COLO668 (cell line): ENCODE results near the gene NUDT13.

Experiments used
- DNase-seq: peaks from one replicate; lab custom pipeline; 2025; ENCODE audit not compliant: unreplicated experiment; lab: John Stamatoyannopoulos, UW

The NUDT13 gene

DNA sequence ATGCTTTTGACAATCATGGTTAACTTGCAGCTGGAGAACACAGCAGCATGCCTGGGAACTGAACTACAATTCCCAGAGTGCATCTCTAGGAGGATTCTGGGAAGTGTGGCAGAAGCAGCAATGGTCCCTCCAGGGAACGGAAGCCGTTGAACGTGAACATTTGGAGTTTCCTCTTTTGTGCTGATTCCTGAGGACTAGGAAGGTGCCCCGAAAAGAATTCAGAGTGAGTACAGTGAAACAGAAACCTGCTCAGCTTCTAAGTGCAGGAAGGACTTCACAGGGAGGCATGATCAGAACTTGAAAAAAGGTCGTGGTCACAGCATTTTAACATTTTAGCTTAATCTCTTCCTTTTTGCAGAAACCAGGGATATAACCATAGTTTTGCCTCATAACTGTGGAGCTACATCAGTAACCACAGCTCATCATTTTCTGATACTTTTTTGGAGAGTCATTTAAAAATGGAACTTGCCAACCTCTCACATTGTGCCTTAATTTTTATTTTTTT, at the start of gene NUDT13:
Gene NUDT13 (plus strand): TSS at position 111 of the 505 bp plus-strand sequence. CDS start 3,911 bp downstream, outside the sequence.
- peak; percentile 46 for DNase-seq

DNA sequence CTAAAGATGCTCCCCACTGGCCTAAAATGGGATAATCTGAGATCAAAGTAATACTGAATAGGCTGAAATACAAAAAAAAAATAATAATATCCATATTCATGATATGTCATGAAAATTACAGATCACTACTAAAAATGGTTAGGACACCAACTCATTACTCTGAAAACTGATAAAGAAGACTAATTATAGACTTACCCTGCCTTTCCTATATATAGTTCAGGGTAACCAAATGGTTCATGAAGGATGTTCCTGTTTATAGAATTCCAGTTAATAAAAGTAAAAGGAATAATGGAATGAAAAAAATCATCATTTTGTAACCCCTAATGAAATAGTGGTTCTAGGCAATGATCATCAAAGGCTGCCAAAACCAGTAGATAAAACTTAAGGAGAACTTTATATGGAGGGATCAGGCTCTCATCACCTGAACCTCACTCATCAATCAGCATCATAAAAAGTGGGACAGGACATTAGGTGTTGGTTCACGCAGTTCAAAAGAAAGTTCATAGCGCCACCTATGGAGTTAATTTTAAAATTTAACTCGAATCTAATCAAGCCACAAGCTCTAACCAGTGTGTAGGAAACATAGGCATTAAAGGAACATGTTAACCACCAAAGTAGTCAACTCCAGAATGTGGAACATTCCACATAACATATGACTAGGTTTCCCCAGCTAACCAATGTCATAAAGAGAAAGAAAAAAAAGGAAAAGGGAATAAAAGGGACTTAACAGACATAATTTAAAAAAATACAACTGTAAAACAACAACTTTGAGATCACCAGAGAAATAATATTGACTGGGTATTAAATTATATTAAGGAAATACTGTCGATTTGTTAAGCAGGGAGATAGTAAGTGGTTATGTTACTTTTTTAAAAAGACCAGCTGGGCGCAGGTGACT, 49.3 kb upstream of the NUDT13 start:
- DNase-seq, result no peak

DNA sequence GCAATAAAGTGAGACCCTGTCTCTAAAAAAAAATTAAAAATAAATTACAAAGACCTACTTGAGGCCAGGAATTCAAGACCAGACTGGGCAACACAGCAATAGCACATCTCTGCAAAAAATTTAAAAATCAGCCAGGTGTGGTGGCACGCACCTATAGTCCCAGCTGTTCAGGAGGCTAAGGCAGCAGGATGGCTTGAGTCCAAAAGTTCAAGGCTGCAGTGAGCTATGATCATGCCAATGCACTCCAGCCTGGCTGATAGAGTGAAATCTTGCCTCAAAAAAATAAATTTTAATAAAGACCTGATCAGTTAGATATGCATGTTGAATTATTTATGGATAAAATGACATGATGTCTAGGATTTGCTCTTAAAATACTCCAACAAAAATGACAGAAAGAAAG, 48.5 kb upstream of the NUDT13 start:
- no peak for DNase-seq

DNA sequence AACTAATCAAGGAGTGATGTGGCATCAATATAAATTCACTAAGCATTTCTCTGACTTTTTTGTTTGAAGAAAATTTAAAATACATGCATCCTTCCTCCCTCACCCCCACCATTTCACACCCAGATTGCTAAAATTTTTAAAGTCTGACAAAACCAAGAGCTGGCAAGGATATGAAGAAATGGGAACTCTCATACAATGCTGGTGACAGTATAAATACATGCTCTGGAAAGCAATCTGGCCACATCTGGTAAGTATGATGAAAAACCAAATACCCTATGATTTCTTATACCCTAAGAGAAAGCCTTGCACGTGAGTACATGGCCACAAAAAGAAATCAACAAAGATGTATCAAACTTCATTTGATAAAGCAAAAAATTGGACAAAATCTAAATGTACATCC, 44.8 kb upstream of the NUDT13 start:
- DNase-seq, result no peak

DNA sequence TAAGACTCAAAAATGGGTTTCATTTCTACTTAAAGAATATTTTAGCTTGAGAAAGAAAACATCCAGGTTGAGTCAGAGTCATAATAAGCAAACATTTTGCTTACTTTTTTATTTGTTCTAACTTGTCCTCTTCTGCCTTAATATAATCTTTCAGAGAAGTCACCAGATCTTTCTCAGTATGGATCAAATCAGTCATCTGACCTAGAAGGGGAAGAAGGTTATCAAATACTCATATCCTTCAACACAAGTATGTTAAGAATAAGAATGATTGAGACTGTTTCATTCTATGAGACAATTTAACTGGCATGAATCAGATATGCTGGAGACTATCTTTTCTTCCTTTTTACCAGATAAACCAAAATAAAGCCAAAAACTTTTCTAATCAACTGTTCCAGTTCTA, 36.6 kb upstream of the NUDT13 start:
- DNase-seq, result no peak

DNA sequence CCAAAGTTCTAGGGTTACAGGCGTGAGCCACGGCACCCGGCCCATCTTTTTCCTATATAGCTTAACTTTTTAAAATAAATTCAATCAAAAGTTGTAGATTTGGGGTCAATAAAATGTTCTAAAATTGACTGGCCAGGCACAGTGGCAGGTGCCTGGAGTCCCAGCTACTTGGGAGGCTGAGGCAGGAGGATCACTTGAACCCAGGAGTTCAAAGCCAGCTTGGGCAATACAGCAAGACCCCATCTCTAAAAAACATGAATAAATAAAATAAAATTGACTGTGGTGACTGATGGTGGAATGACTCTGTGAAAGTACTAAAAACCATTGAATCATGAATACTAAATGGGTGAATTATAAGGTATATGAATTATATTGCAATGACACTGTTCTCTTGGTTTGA, 34.4 kb upstream of the NUDT13 start:
- no peak for DNase-seq

DNA sequence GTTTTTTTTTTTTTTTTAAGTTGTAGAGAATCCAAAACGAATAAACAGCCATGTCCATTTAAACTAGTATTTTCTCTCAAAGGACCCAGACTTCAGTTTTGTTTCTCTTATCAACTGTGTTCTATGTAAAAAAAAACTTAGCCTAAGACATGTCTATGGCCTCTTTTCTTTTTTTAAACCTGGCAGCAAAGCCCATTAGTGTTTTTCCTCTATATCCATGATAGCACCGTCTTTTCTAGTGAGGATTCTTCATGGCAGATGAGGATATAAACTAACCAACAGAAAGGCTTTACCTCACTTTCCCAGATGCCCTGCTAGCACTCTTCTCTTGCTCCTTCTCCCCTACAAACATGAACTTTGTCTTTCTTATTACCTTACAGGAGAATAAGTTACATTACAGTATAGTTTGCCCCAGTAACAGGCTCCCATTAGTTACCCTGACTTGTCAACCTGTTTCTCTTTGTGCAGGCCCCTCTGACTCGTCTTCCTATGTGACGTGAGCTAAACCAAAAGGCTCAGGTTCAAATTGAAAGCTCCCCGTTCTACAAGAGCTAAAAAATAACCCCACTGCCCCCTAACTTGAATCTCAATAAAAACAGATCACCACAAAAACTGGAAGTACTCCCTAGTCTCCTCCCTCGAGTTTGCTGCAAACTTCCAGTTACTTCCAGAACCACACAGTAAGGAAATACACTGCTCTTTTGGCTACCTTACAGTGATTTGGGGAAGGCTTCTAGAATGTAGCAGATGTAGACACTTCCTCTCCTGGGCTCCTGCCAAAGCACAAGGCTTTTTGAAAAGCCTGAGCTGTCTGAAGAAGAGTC, 33.7 kb upstream of the NUDT13 start:
- no peak for DNase-seq

DNA sequence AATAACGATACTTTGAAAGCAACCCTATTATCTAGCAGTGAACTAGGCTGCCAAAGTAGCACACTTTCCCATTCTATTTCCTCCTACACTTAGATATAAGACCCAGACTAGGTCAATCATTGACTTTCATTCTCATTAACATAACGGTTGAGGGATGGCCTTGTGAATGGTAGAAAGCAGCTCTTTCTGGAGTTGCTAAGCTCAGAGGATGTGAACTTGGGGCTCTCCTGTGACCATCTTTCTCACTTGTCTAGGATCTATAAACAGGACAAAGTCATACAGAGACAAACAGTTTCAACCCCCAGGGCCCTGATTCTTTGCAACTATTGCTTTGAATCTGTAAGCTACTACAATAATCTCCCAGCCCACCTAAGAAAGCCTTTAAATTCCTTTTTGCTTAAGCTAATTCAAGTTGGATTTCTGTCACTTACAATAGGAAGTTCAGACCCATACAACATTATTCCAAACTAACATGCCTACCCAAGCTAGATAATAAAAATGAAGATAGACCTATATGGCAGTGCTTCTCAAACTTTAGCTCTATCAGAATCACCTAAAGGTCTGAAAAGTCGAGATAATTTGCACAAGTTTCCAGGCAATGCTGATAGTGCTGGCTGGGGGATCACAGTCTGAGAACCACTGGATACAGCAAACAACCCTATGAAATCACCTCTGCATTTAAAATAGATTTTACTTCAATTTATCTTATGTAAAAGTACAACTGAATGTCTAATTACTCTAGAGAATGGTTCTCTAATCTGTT, 30.3 kb upstream of the NUDT13 start:
- DNase-seq, result no peak

DNA sequence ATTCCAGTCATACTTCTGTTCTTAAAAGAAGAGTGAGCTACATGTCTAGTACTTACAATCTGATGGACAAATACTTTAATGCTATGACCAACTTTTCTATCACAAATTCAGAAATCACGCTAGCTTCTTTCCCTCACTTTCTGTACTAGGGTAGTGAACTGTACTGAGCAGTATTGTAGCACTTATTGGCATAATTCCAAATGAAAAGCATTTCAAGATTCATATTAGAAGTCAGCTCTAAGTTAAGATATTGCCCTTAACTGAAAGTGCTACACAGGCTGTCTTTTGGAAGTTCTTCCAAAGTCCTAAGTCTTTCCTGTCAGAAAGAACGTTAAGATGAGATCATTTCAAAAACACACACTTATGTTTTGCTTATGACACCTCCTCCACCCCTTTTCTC, 27.0 kb upstream of the NUDT13 start:
- no peak for DNase-seq

DNA sequence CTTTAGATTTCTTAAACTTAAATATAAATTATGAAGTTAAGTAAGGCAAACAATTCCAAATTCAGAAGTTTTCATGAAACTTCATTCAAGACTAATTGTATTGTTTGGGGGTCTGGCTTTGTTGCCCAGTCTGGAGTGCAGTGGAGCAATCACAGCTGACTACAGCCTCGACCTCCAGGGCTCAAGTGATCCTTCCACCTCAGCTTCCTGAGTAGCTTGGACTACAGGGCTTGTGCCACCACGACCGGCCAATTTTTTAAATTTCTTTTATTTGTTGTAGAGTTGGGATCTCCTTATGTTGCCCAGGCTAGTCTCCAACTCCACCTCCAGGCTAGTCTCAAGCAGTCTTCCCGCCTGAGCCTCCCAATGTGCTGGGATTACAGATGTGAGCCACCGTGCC, 26.0 kb upstream of the NUDT13 start:
- DNase-seq, result no peak

DNA sequence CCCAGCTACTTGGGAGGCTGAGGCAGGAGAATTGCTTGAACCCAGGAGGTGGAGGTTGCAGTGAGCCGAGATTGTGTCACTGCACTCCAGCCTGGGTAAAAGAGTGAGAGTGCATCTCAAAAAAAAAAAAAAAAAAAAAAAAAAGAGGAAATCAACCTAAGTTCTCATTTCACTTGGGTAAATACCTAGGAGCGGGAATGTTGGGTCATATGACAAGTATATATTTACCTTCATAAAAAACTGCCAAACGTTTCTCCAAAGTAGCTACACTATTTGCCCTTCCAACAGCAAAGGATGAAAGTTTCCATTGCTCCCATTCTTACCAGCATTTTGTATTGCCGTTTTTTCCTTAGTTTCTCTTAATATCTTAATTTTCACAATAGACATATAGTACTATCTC, 23.4 kb upstream of the NUDT13 start:
- DNase-seq, result no peak

DNA sequence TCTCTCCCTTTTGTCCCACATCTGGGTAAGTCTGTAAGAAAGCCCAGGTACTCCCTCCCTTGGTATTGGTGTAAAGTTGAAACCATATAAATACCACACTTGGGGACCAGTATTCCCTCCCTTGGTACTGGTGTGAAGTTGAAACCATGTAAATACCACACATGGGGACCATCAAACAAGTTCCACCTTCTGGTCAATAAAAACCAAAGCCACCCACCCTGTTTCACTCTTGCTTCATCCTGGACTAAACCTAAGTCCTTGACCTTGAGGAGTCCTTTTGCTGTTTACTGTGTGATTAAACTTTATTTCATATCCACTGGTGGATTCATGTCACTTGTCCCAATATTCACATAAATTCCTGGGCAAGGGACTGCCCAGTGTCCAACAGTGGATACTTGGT, 22.0 kb upstream of the NUDT13 start:
- DNase-seq, result no peak

DNA sequence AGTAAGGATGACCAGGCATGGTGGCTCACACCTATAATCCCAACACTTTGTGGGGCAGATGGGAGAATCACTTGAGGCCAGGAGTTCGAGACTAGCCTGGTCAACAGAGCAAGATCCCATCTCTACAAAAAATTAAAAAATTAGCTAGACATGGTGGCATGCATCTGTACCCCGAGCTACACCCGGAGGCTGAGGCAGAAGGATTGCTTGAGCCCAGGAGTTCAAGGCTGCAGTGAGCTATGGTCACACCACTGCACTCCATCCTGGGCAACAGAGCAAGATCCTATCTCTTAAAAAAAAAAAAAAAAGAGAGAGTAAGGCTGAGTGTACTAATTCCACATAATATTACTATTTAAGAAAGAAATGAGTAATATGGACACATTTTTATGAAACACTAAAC, 17.4 kb upstream of the NUDT13 start:
- DNase-seq, result no peak

DNA sequence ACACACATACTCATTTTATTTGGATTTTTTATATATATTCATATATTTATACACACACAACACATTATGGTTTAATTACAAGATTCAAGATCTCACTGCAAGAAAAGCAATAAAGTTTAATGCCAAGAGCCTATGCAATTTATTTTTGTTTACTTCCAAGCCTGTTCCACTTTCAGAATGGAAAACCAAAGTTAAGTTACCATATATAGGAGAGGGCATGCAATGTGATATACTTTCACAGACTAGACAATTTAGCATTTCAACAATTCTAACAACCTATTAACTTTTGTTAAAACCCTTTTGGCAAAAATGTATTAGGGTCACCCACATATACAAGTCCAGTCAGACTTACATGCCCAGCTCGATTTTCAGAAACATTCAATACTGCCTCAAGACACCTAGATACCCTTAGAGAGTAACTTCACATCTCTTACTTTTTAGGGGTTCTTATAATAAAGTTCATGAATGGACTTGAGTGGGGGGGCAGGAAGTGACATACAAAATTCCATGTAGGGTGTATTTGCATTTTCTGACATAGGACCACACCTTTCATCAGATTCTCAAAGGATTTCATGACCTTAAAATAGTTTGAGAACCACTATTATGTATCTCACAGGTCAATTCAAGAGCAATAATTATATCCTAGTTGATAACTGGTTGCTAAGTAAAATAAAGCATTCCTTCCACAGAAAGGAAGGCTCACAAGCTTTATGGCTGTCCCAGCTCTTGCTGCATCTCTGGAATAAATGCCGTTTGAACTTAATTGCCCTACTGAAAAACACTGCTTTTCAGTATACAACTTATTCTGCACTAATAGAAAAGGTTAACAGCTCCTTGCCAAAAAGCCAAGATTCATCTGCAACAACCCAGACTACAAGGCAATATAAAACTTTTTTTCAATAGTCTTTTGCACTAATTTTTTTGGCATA, 16.1 kb upstream of the NUDT13 start:
- DNase-seq, result no peak

DNA sequence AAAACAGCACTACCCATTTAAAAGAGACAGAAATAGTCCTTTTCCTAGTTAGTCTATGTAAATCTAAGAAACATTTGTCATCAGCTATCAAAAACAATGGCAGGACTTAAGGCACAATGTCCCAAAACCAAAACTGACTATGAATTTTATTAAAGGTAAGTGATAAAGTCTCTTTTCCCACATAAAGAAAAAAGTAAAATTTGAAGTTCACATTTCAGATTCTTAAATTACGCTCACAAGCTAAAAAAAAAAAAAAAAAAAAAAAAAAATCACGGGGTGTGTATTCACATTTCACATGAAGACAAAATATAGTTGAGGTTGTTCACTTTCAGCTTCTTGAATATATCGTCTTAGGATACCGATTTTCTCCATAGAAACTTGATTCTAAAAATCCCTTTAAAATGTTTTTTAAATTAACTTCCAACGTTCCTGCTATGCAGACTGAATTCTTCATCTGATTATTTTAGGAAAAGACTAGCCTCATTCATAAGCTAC, 15.2 kb upstream of the NUDT13 start:
- DNase-seq, result no peak

DNA sequence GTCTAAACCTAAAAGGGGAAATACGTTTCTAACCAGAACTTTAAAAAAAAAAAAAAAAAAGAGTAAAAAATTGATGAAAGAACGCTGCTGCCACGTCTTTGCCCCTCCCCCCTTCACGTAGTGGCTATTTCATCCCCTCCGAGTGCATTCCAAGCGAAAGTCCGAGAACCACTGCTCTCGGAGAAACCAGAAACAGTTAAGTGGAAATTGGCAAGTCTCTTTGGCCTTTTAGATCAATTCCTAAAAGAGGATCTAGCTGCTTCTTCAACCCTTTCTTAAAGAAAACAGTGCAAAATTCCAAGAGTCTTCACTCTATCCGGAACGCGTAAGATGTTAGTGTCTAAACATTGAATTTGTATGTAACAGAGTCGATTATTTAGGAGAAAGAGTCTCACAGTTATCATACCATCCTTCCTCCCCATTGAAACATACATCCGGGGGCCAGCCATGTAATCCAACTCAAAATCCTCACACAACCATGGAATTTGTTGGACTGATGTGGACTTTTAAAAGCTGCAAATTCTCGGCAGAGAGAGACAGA, 14.7 kb upstream of the NUDT13 start:
- peak; percentile 1 for DNase-seq

DNA sequence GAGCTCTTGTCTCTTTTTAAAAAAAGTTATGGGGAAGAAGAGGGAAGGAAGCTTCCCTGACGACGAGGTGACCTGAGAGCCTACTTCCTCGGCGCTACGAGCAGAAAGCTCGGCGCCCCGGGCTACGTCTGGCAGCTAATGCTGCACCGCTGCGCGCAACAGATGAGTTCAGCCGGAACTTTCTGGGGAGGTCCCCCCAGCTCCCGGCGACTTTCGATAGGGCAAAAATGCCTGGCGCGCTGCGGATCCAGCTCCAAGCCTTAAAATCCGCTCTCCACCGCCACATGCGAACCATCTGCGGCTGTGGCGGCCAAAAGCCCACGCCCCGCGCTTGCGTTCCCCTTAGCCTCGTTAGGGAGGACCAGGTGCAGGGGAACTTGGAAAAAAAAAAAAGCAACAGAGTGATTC, 14.2 kb upstream of the NUDT13 start:
- DNase-seq, result peak; percentile 65

DNA sequence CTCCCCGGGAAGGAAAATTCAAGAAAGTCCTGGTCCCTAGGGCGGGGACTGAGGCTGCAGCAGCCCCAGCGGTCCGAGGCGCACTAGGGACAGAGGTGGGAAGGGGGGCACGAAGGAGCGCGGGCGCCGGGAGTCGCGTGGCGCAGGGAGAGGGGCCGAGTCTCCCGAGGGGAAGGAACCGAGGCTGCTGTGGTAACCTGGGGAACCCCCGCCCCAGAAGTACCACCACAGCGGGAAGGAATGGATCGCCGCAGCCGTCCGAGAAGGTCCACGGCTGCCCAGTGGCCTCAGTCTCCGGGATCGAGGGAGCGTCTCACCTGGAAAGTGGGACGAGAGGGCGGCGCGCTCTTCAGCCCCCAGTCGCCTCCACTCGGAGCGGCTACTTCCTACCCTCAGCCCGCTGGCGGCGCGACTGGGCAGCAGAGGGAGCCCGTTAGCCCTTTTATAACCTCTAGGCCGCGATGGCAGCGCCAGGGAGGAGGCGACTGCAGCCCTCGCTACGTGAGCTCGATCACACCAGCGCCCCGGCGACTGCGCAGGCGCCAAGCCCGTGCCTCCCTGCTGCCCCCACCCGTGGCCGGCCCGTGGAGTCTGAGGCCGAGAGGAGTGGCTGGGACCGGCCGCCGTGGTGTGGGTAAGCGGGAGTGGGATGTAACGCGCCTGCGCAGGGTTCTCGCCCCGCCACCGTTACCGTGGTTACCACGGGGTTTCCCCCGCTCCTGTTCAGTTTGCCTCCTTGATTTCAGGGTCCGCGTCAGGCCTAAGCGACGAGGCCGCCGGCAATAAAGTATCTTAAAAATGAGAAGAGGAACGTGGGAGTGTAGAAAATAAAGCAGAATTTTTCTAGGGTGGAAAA, 13.6 kb upstream of the NUDT13 start, which contains the start of gene P4HA1:
Gene P4HA1 (minus strand): TSS at position 418 of the 856 bp plus-strand sequence. CDS start 21,983 bp downstream, outside the sequence.
- peak; percentile 96 for DNase-seq

DNA sequence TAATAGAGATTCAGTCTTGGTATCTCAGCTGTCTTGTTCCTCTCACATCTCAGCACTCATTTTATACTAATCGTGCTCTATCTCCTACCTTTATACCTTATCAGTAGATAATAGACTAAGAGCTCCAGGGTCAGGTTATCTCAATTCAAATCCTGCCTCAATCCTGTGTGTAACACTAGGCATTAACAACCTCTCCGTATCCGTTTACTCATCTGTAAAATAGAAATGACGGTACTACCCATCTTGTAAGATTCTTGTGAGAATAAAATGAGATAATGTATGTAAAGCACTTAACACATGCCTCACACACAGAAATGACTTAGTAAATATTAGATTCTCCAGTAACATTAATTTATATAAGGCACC, 13.0 kb upstream of the NUDT13 start:
- DNase-seq, result no peak
